ENCODE measurements around the gene SRPK3.
"Not testable (repeated sequence)": the region's sequence is repeated elsewhere in the genome, so short reads cannot be mapped to it uniquely, and the experiment has no call there.

Gene SRPK3

GRCh38 chrX:153746991-153747390, 33.9 kb upstream of the SRPK3 start:
- DNase-seq = not testable (repeated sequence)

DNA sequence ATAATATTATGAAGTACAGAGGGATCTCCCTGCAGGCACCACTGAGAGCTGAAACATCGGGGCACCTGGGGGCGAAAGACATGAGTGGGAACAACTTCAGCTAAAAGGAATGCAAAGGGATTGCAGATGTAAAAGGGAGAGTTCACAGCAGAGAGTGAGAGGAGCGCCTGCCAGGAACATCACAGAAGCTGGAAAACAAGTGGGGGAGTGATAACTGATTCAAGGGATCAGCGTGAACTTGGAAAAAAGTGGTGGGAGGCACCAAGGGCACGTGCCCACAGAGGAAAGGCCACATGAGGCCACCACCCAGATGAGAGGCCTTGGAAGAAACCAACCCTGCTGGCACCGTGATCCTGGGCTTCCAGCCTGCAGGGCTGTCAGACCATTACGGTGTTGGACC, 31.8 kb upstream of the SRPK3 start:
- DNase-seq = not testable (repeated sequence)

GRCh38 chrX:153750127-153750774, 30.6 kb upstream of the SRPK3 start:
- DNase-seq = no peak

- DNase-seq = no peak
Measured at GRCh38 chrX:153755136-153755535, 25.7 kb upstream of the SRPK3 start.

GRCh38 chrX:153761863-153762262, 19.0 kb upstream of the SRPK3 start:
- no peak for DNase-seq

GRCh38 chrX:153762626-153763173, 18.1 kb upstream of the SRPK3 start:
- no peak for DNase-seq

- no peak for DNase-seq
Measured at GRCh38 chrX:153763298-153763932, 17.4 kb upstream of the SRPK3 start.

DNA sequence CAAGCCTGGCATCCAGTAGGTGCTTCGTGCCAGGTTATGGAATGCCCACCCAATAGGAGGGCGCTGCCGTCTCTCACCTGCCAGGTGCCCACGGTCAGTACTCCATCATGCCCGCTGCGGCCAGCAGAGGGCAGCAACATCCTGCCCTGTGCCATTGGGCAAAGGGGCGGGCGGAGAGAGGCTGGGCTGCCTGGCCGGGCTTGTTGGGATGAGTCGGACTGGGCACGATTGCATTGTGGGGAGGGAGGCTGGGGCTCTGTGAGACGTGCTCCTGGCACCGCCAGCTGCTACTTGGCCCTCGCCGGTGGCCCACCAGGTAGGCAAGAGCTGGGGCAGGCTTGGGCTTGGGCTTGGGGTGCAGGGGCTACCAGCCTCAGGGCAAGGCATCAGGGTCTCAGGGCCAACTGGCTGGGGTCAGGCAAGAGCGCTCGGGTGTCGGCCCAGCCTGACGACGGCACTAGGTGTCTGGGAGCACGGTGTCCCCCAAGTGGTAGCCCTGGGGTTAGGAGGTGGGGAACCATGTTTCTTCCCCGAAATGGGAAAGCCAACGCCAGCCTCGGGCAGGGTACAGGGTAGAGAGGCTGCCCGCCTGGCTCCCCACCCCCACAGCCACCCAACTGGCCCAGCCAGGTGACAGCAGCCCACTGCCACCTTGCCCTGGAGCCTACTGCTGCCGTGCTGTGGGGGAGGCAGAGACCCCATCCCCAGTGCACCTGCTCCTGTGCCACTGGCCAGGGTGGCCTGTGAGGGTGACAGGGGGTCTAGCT, 16.7 kb upstream of the SRPK3 start, which contains the start of gene PLXNB3:
PLXNB3 (plus strand) TSS at position 261 of the 767 bp plus-strand sequence. CDS start 1,287 bp downstream, outside the sequence.
- peak; percentile 65 for DNase-seq

DNA sequence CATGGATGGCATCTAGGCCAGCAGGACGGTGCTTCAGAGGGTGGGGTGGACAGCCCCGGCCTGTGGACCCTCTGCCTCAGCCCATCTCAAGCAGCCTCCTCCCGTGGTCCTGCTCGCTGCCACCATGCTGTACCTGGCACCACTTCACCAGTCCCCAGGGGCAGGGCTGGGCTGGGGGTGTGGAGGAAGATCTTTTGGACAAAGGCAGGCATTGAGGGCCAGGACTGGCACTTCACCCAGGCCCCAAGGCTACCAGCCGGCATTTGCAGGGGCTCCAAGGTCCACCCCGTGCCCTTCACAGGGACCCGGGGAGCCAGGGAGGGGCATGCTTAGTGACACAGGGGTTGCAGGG, 16.1 kb upstream of the SRPK3 start:
- no peak for DNase-seq

- no peak for DNase-seq
Measured at GRCh38 chrX:153765138-153766079, 15.4 kb upstream of the SRPK3 start.

DNA sequence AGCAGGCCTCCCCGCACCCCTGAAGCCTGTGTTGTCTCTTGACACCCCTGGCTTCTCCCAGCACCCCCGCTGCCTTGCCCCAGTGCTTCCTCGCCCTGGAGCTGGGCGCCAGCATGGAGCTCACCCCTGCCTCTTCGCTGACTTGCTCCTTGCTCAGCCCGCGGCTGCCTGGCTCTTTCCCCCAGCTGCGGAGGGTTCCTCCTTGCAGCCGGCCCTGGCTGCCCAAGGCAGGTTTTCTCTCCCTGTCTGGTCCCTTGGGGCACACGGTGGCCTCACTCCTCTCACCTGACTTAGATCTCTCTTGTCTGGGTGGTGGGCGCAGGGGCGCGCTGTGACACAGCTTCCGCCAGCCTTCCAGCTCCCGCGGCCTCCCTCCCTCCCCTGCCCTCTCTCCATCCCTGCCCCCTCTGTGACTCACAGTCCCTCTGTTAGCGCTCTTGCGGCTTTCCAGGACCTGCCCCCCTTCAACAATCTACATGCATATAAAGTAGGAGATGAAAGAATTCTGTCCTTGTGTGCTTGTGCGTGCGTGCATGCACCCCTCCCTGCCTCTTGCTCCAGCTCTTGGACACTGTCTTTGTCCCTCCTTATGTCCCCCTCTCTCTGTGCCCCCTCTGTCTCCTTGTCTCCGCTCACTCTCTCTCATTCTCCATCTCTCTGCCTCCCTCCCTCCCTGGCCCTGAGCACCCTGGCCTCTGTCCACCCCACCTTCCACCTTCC, 14.6 kb upstream of the SRPK3 start:
- no peak for DNase-seq

DNA sequence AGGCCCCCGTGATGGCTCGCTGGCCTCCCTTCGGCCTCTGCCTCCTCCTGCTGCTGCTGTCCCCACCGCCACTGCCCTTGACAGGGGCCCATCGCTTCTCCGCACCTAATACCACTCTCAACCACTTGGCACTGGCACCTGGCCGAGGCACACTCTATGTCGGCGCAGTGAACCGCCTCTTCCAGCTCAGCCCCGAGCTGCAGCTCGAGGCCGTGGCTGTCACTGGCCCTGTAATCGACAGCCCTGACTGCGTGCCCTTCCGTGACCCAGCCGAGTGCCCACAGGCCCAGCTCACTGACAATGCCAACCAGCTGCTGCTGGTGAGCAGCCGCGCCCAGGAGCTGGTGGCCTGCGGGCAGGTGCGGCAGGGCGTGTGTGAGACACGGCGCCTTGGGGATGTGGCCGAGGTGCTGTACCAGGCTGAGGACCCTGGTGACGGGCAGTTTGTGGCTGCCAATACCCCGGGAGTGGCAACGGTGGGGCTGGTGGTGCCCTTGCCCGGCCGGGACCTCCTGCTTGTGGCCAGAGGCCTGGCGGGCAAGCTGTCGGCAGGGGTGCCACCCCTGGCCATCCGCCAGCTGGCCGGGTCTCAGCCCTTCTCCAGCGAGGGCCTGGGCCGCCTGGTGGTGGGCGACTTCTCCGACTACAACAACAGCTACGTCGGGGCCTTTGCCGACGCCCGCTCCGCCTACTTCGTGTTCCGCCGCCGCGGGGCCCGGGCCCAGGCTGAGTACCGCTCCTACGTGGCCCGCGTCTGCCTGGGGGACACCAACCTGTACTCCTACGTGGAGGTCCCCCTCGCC, 13.8 kb upstream of the SRPK3 start:
- no peak for DNase-seq

DNA sequence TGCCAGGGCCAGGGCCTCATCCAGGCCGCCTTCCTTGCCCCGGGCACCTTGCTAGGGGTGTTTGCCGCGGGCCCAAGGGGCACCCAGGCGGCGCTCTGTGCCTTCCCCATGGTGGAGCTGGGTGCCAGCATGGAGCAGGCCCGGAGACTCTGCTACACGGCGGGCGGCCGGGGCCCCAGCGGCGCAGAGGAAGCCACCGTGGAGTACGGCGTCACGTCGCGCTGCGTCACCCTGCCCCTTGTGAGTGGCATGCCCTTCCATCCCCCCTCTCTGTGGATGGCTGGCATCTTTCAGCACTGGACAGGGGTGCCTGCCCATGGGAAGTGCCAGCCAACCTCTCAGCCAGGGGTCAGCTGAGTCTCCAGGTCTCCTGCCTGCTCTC, 13.2 kb upstream of the SRPK3 start:
- no peak for DNase-seq

DNA sequence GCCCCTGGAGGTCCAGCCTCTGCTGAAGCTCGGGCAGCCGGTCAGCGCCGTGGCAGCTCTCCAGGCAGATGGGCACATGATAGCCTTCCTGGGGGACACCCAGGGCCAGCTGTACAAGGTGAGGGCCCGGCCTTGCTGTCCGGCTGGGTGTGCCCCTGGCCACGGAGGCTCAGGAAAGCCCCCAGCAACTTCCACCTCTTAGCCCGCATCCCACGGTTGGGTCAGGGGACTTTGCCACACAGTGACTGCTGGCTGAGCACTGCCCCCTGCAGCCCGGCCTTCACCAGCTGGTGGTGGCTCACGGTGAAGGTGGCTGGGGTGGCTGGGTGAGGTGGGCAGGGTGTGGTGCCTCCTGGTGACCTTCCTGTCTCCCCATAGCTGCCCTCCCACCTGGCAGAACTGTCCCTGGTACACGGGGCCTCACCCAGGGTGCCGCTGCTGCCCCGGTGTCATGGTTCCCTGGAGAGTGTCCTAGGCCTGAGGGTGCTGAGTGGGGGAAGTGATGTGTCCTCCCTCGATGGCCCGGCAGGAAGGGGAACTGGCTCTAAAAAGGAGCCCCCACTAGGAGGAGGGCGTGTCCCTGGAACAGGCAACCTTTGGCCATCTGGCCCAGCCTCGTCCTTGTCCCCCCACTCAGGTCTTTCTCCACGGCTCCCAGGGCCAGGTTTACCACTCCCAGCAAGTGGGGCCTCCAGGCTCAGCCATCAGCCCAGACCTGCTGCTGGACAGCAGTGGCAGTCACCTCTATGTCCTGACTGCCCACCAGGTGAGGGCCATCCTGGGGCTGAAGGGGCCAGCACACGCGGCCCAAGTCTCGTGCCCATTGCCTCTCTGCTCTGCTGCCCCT, 12.3 kb upstream of the SRPK3 start:
- no peak for DNase-seq

GRCh38 chrX:153769158-153769864, 11.5 kb upstream of the SRPK3 start:
- DNase-seq = no peak

DNA sequence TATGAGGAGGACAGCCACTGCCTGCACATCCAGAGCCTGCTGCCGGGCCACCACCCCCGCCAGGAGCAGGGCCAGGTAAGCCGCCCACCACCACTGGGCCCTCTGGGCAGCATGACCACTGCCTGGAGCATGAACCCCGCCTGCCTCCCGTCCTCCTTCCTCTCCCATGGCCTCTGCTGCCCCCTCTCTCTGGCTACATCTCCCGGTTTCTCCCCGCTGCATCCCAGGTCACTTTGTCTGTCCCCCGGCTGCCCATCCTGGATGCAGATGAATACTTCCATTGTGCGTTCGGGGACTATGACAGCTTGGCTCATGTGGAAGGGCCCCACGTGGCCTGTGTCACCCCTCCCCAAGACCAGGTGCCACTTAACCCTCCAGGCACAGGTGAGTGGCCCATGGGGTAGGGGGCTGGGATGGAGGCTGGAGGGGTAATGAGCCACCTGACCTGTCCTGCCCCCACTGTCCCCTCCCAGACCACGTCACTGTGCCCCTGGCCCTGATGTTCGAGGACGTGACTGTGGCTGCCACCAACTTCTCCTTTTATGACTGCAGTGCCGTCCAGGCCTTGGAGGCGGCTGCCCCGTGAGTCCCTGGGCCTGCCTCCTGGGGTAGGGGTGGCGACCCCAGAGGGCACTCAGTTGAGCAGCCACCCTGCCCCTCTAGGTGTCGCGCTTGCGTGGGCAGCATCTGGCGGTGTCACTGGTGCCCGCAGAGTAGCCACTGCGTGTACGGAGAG, 10.8 kb upstream of the SRPK3 start:
- no peak for DNase-seq

- no peak for DNase-seq
Measured at GRCh38 chrX:153770601-153771414, 10.0 kb upstream of the SRPK3 start.
